GF-D8 (cell line): Measurements from ENCODE around the gene C1orf35.
"Not testable (repeated sequence)": the region's sequence is repeated elsewhere in the genome, so short reads cannot be mapped to it uniquely, and the experiment has no call there.

Experiments
- DNase-seq: peaks from one replicate; lab custom pipeline; 2025; lab: John Stamatoyannopoulos, UW

The C1orf35 gene

DNA sequence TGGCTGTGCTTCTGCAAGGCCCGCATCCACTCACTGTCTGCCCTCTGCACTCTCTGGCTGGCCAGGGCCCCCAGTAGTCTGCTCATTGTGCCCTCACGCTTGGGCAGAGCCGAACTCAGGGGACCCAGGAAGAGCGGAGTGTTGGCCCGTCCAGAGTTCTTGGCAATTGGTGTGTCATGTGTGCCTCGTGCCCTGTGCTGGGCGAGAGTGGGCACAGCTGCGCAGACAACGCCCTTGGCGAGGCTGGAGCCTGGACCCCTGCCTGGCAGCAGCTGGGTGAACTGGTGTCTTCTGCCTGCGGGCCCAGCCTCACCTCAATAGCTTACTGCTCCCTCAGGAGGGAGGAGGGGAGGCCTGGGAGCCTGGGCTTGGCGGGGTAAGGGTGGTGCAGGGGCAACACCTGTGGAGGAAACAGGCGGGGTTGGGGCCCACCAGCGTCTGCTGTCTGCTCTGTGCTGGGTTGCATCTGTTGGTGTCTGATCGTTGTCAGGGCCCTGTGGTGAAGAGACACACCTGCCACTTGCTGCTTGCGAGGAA is 39.1 kb upstream of the C1orf35 start:
- DNase-seq = no peak

GRCh38 chr1:228141226-228142044 is 38.3 kb upstream of the C1orf35 start:
- DNase-seq = peak; percentile 13

GRCh38 chr1:228140724-228141225 is 37.6 kb upstream of the C1orf35 start:
- no peak for DNase-seq

DNA sequence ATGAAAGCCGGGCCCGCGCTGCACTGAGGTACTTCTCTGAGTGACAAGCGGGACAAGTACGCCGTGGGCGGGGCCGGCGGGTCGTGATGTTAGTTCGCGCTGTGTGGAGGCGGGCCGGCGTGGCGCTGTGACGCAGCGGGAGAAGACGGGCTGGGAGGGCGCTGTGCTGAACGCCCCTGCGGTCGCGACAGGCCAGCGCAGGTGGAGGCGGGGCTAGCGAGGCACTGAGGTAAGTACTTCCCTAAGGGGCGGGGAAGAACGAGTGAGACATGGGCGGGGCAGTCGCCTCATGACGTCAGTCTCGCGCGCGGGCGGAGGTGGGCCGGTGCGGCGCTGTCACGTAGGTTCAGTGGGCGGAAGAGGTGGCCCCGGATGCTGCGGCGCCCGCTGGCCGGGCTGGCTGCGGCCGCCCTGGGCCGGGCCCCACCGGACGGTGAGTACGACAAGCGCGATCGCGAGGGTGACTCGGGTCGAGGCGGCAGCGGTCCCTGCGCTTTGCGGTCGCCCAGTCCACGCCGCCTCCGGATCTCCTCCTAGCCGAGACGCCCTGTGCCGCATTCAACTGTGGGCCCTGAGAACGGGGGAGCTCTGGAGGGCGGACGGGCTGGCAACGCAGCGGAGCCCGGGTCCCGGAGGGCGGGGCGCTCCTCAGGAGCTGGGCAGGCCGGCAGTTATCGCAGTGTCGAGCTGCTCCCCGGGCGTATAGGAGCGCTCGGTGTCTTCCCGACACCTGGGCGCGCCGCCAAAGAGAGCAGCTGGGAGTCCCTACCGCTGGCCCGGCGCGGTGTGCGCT is 37.0 kb upstream of the C1orf35 start, which contains the start of gene GUK1:
Gene GUK1 (plus strand): TSS at position 349 of the 793 bp plus-strand sequence. CDS start 24 bp downstream, at position 373.
- peak; percentile 98 for DNase-seq

GRCh38 chr1:228139406-228139930 is 36.3 kb upstream of the C1orf35 start:
- no peak for DNase-seq

DNA sequence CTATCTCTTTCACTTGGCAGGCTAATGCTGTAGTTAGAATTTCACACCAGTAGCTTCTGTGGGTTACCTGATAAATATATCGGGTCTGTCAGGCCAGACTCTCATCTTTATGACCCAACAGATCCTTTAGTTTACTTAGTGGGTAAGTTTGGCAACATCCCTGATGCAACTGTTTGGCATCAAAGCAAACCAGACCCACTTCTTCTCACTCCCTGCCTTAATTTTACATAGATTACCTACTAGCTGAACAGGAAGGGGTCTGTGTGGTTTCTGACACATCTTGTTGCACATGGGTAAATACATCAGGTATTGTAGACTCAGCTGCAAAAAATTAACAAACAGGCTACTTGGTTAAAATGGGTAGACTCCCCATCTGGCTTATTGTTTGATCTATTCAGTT is 33.8 kb upstream of the C1orf35 start:
- no peak for DNase-seq

DNA sequence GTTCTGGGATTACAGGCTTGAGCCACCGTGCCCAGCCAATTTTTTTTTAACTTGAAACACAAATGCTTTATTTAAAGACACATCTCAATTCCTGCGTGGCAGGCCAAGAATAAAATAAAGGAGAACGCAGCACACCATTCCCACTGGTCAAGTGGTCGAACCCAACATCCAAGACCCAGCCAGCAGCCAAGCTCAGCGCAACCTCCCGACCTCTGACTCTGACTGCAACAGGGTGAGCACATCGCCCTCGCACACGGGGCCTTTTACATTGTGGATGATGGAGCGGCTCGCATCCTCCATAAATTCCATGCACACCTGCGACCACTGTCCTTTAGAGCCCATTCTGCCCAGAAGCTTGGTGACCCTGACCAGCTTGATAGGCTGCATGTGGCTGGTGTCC is 31.5 kb upstream of the C1orf35 start:
- no peak for DNase-seq

DNA sequence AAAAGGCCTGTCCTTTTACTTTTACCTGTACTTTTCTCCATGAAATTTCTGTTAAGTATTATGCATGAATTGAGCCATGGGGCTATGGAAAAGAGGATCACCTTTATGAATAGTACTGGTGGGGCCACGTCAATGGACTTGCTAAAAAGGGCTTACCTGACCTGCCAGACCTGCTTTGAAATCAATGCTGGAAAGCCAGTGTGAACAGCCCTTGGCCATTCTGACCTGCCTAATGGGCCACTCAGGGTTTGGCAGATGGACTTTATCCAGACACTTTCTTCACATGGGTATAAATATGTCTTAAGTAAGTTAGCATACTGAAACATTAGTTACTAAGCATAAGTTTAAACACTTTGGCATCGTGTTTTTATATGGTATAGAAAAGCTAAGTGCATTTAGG is 28.6 kb upstream of the C1orf35 start:
- no peak for DNase-seq

DNA sequence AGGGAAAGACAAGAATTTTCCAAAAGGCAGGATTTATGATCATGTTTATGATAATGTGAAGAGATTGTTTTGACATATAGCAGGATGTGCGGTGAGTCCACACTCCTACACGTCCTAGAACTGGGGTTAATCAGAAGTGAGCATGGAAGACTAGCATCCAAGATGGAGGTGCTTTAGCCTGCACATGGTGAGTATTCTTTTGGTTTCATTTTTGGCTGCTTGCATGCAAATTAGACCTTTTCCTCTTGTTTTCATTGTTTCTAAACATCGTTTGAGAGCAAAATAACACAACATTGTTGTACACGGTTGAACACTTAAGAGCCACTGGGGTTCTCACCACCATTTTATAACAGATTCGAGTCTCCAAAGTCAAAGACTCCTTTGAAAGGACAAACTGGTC is 22.1 kb upstream of the C1orf35 start:
- DNase-seq = no peak

- no peak for DNase-seq
Observed at GRCh38 chr1:228123505-228123904, 20.4 kb upstream of the C1orf35 start.

- DNase-seq = no peak
Observed at GRCh38 chr1:228122921-228123441, 19.9 kb upstream of the C1orf35 start.

DNA sequence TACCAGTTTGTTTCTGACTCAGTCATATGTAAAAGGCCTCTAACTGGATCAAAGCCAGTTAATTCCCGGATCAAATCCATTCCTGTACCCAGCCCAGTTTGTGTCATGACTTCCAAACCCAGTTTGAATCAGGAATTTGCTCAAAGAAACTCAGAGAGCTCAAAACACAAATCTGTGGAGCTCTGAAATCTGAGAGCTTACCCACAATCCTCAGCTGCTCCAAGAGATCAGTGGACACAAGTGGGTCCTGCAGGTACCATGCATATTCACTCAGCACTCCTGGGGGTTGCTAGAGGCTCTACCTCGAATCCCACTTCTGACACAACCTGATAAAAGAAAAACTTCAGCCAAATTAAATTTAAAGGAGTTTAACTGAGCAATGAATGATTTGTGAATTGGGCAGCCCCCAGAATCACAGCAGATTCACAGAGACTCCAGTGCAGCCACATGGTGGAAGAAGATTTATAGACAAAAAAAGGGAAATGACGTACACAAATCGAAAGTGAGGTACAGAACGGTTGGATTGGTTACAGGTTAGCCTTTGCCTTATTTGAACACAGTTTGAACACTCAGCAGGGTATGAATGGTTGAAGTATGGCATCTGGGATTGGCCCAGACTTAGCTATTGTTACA is 17.8 kb upstream of the C1orf35 start:
- DNase-seq = peak; percentile 1

DNA sequence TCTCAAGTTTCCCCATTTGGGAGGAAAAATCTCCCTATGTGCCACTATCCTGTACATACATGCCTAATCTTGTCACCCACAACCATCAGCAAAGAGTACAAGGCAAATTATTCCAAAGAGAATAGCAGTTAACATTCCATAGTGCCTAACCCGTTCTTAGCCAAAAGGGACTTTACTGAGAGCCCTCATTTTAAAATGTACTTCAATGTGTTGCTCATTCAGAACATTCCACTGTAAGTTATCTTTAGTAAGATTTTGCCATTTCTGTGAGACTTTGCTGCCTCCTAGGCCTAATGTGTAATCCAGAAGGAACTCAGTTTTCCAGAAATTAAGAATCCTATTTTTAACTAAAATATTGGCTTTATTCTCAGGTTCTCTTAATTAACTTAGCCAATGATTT is 17.2 kb upstream of the C1orf35 start:
- no peak for DNase-seq

DNA sequence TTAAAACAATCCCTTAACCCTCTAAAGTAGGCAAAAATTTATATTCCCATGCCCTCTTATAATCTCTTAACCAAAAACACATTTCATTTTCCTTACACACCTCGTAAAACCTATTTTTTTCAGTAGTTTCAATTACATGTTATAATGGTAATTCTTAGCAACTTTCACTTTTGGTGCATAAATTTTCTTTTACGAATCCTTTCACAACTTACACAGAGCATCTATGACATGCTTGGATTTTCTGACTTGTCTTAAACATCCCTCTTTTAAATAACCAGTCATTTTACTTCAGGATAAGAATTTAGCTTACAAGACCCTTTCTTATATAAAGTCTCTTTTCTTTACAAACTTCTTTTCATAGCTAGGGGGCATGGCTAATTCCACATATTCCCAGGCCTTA is 14.9 kb upstream of the C1orf35 start:
- no peak for DNase-seq

- no peak for DNase-seq
Observed at GRCh38 chr1:228117335-228117734, 14.2 kb upstream of the C1orf35 start.

- DNase-seq = no peak
Observed at GRCh38 chr1:228114827-228115226, 11.7 kb upstream of the C1orf35 start.

DNA sequence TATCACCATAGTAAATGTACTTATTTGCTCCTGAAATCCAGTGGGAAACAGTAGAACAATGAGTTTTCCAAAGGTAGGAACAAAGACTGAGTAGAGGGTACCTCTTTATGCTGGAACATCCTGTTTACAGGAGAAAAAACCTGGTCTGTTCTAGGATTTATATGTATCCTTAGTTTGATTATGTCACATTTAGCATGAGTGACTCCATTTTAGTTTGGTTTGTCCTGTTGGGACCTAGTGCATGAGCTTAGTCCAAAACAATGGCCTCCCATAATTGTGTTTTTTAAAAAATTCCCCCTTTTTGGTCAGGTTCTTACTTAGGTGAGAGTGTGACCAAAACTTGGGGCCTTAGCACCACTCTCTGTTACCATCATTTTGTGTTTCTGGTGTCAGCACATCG is 9.5 kb upstream of the C1orf35 start:
- DNase-seq = no peak

DNA sequence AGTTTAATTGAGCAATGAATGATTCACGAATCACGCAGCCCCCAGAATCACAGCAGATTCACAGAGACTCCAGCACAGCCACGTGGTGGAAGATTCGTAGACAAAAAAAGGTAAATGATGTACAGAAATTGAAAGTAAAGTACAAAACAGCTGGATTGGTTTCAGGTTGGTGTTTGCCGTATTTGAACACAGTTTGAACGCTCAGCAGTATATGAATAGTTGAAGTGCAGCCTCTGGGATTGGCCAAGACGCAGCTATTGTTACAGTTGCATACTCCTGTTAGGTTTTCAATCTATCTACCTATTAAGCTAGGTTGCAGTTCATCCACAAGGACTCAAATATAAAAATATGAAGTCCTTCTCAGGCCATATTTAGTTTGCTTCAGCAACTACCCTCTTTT is 9.0 kb upstream of the C1orf35 start:
- DNase-seq = no peak

- not testable (repeated sequence) for DNase-seq
Observed at GRCh38 chr1:228111315-228111714, 8.2 kb upstream of the C1orf35 start.

DNA sequence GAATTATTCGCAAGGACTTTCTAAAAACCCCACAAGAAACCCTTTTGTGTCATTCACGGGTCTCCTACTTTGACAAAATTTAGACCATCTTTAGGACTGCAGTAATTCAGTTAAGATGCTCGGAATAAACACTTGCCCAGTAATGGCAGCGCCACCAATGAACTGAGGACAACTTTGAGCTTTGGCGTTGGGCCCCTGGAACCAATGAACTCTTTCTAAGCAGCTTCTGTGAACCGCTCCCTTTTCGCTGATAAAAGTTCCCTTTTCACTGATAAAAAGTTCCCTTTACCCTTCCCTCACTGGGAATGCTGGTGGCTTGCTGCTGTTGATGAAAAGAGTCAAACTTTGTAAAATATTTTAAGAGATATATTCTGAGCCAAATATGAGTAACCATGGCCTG is 7.4 kb upstream of the C1orf35 start:
- DNase-seq = no peak

GRCh38 chr1:228109962-228110488 is 6.9 kb upstream of the C1orf35 start:
- DNase-seq = no peak
